ENCODE measurements around the gene TARDBP.
"Not testable (repeated sequence)": the region's sequence is repeated elsewhere in the genome, so short reads cannot be mapped to it uniquely, and the experiment has no call there.

Gene TARDBP

DNA sequence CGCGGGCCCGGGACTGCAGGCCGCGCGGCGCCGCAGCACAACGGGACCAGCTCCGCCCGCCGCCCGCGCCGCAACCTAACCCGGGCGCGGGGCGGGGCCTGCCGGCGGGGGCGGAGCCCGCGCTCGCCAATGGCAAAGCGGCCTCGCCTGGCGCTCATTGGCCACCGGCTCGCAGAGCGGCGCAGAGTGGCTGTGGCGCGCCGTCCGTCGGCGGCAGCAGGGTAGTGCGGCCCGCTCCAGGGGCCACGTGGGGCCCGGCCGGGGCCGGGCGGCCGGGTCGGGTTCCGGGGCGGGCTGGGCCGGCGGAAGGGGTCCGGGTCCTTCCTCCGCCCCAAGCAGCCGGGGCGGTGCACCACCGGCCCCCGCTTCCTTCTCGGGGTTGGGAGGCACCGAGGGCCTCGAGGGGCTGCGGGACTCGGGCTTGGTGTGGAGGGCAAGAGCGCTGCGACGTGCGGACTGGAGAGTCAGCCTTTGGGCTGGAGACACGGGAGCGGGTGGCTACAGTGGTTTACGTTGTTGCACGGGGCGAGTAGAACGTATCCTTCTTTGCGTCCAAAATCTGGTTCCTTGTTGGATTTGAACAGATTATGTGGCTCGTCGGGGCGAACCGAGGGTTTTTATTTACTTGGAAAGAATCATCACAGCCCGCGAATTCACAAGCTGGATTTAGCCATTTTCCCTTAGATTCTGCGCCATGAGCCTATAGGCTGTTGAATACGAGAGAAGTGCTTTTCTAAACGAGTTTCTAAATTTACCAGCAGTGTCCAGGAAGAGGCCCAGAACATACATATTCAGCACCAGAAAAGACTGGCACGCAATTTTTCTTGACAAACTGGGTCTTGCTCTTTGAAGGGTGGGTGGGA, 47.7 kb downstream of the TARDBP start, which contains the start of gene SRM:
SRM (minus strand) TSS at position 51 of the 863 bp plus-strand sequence. CDS start 75 bp downstream, outside the sequence.
- DNase-seq (ENCODE audit: low spot score), result peak; percentile 90

DNA sequence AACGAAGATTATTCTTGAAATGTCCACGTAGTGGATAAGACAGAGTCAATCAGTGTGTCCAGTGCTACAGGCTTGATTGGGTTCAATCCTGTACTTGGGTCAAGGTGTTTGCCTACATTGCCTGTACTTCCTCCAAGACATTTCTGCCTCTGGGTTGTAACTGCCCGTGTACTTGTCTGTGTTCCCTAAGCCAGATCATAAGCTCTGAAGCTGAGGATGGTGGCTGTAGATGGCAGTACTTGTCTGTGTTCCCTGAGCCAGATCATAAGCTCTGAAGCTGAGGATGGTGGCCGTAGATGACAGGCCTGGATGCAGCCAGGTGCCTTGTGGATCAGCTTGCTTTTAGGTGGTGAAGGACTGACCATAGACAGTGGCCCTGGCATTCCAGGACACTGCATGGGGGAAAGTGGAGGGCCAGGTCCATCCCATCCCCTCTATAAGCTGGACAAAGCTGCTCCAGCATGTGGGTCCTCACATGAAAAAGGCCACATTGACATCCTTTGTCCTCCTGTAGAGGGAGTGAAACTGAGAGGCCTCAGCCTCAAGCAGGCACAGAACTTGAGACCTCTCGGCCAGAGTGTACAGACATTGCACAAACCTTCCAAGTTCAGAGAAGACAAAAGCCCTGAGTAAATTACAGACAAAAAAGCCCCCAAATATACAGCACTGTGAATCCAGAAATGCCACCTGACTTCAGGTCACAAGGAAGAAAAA, 49.4 kb downstream of the TARDBP start:
- DNase-seq (ENCODE audit: low spot score), result no peak

DNA sequence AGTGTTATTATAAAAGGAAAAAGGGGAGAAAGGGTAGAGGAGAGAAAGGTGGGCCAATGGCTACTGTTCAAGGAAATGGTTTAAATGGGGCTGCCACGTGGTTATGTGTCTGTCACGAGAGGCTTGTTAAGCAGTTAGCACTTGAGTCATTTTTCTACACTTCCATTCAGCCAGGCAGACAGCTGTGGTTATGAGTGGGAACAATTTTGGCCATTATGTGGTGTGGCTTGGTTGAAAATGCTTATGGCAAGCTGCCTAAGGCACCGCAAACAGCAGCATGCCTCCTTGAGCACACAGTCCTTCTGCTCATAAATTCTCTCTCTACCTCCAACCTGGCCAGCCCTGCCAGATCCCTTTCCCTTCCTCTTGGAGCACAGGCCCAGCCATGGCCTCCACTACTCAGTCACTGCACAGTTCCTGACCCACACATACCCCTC, 50.5 kb downstream of the TARDBP start:
- no peak for DNase-seq (ENCODE audit: low spot score)

DNA sequence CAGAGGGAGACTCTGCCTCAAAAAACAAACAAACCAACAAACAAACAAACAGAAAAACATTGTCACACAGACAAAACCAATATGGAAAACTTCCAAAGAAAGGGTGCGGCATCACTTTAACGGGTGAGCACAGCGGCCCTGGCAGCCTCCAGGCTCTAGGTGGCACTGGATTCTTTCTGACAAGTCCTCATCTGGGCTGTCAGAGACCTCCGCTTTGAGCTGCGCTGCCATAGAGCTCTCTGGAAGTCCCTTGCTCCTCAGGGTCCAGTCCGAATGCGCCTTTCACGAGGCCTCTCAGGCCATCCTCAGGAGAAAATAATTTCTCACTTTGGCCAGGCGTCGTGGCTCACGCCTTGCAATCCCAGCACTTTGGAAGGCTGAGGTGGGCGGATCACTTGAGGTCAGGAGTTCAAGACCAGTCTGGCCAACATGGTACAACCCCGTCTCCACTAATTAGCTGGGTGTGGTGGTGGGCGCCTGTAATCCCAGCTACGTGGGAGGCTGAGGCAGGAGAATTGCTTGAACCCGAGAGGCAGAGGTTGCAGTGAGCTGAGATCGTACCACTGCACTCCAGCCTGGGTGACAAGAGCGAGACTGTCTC, 51.6 kb downstream of the TARDBP start:
- not testable (repeated sequence) for DNase-seq (ENCODE audit: low spot score)

DNA sequence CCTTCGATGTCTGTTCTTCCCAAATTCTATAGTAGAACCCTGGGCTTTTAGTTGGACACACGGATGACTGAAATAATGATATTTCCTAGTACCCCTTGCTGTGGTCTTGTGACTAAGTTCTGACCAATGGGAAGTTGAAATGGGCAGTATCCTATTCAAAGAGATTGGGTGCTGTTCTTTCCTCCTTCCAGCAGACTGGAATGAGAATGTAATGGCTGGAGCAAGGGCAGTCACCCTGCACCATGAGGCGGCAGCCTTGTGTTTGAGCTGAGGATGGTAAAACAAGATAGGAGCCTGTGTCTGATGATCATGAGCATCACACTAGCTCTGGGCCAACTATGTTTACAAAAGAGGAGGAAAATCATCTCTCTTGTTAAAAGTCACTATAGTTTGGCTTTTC, 52.5 kb downstream of the TARDBP start:
- DNase-seq (ENCODE audit: low spot score), result no peak

DNA sequence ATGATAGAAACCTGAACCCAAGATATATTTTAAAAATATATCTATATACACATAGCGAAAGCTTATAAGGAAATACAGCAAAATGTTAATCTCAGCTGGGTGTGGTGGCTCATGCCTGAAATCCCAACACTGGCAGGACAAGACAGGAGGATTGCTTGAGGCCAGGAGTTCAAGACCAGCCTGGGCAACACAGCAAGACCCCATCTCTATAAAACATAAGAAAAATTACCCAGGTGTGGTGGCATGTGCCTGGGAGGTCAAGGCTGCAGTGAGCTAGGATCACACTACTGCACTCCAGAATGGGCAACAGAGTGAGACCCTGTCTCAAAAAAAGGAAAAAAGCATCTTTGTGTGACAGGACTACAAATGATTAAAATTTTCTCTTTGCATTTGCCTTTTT, 53.3 kb downstream of the TARDBP start:
- no peak for DNase-seq (ENCODE audit: low spot score)

DNA sequence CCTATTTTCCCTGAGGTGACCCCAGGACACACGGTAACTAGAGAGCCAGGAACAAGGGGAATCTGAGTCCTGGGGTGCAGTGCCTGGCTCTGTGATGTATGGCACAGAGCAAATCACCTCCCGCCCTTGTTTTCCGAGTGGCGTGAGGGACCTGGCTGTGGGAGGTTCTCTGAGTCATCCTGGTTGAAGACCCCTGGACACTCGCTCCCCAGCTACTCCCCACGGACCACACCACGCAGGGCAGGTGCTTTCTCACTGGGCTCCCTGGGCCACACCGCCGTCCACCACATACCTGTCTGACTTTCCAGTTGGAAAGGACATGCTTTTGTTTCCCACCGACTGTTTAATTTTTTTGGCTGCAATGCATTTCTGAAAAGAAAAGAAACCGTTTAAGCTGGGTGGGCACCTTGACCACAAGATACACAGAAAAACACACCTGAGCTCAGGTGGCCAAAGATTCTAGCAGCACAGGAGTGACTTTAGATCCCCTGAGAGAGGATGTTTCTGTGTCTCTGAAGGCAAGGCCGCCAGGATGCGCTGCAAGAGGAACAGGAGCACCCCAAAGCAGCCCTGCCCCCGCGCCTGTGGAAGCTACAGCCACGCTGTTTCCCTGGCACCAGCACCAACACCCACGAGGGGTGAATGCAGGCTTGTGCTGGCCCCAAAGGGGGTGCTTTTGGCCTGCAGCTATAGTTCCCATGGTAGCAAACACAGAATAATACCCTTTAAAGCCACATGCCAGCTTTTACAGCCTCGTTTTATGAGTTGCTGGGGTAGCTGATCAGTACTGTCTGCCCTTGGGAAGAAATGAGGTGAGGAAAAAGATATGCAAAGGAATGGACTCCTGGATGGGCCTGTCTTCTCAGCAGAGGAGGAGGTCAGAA, 55.5 kb downstream of the TARDBP start:
- DNase-seq (ENCODE audit: low spot score), result no peak

DNA sequence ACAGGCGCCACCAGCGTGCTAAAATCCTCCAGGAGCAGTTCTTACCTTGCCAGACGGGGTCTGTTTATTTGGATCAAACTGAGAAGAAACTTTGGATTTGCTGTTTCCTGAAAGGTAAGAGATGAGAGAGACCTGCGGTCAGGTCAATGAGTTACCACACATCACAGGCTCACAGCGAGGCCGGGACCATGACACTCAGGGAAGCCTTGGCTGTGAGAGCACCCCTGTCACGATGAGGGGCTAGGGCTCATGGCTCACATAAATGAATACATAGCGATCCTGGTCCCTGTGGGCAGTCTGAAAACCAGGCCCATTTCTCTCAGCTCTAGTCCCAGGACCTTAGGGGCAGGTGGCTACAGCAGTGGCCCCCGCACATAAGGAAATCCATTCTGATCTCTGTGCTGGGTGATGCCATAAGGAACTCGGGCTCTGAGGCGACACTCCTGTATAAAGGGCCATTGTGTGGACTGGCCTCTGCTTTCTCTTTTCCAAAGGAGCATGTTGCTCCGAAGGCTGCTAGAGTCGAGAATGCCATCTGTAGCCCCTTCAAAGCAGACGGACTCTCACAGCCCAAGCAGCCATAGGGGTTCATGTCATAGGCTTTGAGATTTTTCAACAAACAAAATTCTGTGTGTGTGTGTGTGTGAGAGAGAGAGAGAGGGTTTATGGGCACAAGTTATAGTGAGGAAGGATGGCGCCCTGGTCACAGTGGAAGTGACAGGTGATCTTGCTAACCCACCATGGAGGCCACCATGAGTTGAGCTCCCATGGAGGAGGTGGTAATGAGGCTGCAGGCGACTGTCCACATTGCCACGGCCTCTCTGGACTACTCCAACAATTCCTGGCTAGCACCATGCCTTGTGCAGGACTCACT, 56.4 kb downstream of the TARDBP start:
- DNase-seq (ENCODE audit: low spot score), result no peak

DNA sequence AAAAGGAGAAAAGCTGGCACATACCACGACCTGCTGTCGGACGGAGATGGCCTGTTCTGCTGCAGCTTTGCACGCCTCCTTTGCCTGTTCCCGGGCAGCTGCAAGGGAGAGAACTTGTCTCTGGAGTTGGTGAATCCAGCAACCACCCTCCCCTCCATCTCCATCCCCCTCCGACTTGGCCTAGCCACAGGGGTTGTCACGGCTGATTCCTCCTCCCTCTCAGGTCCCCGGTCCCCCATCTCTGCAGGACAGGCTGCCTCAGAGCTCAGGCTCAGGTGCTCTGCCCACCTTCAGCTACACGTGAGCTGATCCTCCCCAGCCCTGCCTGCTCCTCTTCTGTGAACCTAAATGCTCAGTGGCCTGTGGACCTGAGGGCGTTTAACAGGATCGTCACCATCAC, 58.4 kb downstream of the TARDBP start:
- DNase-seq (ENCODE audit: low spot score), result no peak

DNA sequence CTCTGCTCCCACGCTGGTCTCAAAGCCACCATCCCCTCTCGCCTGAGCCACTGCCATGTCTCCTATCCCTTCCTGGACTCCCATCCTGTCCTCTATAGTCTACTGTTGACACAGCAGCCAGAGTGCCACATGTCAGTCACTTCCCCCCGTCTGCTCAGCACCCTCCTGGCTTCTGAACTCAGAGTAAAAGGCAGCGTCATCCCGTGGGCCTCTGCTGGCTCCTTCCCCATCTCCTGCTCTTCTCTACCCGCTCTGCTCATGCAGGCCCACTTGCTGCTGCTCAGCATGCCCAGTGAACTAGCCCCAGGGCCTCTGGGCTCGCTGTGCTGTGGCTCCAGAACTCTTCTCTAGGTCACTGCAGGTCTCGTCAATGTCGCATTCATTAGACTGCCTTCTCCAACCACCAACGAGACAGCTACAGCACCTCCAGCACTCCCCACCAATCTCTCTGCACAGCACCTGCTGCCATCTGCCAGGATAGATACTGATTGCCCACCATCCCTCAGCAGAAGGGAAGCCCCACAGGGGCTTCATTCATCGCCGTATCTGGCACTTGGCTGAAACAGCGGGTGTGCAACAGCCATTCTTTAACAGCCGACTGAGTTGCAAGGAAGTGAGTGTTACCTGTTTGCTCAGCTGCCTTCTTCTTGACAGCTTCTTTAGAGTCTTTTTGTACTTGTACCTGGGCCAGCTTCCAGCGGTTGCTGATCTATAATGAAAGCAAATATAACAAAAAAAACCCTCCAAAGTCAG, 59.2 kb downstream of the TARDBP start:
- no peak for DNase-seq (ENCODE audit: low spot score)

DNA sequence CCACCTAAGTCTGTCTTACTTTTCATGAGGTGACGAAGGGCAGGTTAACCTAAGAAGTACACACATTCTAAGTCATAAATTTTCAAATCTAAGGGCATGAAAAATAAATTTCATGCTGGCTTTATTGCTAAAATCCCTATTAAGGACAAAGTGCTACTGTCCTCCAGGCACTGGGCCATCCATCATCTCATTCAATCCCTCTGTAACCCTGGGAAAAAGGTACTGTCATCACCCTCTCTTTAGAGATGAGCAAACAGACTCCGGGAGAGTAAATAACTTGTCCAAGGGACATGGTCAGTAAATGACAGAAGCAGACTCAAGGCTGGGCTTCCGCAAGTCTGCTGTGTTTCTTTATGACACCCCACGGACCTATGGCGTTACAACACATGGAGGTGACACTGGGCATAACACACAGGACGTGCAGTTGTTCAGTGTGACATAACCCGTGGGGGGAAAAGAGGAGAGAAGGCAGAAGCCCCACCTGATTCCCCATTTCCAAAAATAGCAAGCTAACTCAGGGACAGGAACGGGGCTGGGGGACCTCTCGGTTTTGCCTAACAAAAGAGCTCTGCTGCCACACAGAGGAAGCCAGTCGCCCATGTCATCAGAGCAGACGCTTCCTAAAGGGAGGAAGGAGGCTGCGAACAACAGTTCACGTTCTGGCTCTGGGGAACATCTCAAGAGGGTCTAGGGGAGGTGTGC, 59.9 kb downstream of the TARDBP start:
- no peak for DNase-seq (ENCODE audit: low spot score)

DNA sequence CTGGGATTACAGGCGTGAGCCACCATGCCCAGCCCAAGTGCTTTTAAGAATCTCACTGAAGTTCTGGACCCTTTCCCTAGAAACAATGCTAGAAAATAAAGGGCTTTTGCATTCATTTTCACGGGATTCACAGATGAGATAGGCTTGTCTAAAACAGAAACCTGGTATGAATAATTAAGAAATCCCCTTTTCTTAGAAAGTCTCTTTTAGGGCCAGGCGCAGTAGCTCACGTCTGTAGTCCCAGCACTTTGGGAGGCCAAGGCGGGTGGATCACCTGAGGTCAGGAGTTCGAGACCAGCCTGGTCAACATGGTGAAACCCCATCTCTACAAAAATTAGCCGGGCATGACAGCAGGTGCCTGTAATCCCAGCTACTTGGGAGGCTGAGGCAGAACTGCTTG, 60.9 kb downstream of the TARDBP start:
- not testable (repeated sequence) for DNase-seq (ENCODE audit: low spot score)
